Fibroblast of peridontal ligament (primary cell): Measurements from ENCODE around the gene ERC2.
"Not testable (repeated sequence)": the region's sequence is repeated elsewhere in the genome, so short reads cannot be mapped to it uniquely, and the experiment has no call there.

Experiments
- DNase-seq: peaks from one replicate; pipeline ENCODE4 v3.0.0-alpha.2; 2010; ENCODE audit errors: extremely low read depth

Gene ERC2

DNA sequence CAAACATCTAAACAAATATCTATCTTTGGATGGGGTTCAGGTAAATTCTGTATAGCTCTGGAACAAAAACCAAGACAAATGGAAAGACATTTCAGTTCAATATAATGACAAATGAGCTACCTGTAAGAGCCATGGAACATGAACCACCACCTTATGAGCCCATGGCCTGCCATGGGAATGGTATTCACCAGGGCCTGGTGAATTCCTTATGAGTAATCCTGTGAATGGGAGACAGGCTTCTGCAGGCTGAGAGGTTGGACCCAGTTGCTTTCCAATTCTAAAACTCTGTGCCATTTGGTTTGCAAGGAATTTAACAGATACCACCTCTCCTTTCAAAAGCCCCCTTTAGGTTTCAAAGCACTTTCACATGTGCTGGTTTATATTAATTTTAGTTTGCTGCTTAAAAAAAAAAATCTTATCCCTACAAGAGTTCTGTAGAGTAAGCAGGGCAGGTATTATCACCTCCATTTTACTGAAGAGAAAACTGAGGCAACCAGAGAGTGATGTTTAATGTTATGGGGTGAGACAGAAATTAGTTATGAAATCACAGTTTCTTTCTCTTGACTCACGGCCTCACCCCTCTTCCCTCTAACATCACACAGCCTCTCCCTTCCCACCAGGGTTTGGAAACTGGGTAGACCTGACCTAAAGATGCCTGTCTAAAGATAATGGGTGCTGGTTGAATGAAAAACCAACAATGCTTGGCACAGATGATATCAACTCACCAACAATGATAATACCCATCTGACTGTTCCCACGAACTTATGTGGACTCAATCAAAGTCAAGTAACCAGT is 583.6 kb downstream of the ERC2 start:
- DNase-seq = no peak

GRCh38 chr3:55884066-55884465 is 584.2 kb downstream of the ERC2 start:
- no peak for DNase-seq

GRCh38 chr3:55882006-55882405 is 586.3 kb downstream of the ERC2 start:
- DNase-seq = no peak

DNA sequence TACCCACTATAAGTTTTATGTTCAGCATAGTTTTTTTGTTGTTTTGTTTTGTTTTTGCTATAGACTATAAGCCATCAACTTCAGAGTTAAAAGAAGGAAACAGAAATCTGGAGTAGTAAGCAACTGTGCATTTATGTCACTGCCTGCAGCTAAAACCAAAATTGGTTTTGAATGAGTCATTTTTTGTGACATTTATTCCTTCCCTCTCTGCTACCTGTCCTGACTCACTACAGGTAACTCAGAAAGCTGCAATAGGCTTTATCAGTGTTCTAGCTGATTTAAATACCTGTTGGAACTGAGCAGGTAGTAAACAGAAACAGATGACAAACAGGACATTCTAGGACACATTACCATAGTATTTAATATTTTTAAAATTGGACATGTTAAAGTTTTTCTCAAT is 587.9 kb downstream of the ERC2 start:
- no peak for DNase-seq

DNA sequence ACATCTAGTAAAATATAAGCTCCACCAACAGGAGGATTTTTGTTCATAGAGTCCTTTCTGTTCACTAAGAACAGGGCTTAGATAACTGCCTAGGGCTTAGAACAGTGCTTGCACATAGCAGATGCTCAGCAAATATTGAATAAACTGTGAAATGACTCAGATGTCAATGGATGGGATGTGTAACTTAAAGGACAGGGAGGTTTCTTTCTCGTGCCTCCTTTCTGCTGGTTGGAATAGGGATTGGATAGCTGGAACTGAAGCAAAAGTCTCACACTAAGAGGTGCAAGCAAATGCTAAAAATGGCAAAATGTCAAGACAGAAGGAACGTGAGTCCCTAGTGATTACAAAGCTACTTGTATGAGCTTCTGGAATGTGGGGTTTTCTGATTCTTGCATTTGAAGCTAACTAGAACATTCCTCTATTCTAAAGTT is 588.4 kb downstream of the ERC2 start:
- DNase-seq = peak; percentile 24

DNA sequence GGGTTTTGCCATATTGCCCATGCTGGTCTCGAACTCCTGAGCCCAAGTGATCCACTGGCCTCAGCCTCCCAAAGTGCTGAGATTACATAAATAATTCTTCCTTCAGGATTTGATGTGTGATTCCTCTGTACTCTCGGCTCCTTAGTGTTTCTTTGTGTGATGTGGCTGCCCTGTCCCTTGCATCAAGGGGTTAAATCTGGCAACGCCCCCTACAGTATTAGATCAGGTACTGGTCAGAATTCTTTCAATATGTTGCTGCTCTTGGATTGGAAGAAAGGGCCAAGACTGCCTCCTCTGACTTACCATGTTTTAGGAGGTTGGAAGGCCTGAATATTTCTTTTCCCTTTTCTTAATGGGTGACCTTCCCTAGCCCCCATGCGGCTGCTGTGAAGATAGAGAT is 590.6 kb downstream of the ERC2 start:
- no peak for DNase-seq

GRCh38 chr3:55876560-55876959 is 591.7 kb downstream of the ERC2 start:
- DNase-seq = no peak

- DNase-seq = peak; percentile 8
These were observed 593.2 kb downstream of the ERC2 start for GRCh38 chr3:55875113-55875512.

DNA sequence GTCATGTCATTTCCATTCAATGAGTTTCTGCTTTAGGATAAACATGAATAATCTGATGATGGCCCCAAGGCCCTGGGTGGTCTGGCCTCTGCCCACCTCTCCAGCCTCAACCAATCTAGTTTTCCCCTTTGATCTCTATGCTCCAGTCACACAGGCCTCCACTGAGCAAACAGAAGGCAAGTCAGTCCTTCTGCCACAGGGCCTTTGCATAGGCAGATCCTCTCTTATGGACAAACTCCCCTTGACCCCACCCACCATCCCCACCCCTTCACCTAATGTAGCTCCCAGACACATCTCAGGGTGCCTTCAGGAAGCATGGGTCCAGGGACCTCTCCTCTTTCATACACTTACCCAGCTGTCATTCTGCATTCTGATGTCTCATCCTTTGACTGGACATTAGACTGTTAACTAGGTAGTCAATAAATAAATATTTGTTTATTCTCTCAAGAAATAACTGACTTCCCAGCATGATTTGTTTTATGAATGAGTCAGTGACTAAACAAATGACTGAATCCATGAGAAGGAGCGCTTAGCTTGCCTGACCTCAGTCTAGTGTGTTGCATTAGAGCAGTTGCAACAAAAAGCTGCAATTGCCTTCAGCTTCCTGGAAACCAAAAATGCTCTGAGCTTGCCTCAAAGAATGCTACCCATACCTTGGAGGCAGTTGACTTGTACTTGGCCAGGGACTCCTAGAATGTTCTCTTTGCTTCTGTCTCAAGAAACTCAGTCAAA is 594.6 kb downstream of the ERC2 start:
- peak; percentile 20 for DNase-seq

GRCh38 chr3:55870594-55870993 is 597.7 kb downstream of the ERC2 start:
- DNase-seq = no peak

DNA sequence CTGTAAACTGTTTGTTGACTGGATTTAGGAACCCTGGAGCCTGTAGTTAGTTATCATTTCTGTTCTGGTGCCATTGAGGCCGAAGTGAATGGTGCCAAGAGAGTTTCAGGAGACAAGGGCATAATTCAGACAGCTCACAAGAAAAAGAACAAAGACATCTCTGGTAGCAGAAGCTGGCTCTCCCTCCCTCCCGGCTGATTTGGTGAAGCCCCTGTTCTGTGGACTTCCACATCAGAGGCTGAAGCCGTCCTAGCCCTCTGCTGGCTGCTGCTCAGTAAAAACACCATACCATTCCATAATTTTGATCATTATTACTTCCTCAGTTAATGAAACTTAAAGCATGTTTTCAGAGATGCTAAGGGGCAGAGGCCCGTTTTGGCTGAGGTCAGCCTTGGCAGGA is 599.9 kb downstream of the ERC2 start:
- DNase-seq = no peak

DNA sequence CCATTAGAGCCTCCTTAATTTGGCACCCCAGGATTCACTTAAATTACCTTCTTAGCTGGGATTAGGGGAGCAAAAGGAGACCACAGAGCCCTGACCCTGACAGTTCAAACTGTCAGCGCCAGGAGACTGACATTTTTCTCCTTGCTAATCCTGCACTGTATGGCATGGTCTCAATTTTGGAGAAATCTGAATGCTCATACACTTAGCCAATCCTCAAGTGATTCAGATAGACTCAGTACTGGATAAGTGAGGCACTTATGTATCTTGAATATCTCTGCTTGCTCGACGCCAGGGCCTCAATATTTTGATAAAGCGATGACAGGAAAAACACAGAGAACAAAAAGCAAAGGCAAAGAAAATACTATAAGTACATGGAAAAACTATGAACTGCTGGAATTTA is 605.2 kb downstream of the ERC2 start:
- no peak for DNase-seq

DNA sequence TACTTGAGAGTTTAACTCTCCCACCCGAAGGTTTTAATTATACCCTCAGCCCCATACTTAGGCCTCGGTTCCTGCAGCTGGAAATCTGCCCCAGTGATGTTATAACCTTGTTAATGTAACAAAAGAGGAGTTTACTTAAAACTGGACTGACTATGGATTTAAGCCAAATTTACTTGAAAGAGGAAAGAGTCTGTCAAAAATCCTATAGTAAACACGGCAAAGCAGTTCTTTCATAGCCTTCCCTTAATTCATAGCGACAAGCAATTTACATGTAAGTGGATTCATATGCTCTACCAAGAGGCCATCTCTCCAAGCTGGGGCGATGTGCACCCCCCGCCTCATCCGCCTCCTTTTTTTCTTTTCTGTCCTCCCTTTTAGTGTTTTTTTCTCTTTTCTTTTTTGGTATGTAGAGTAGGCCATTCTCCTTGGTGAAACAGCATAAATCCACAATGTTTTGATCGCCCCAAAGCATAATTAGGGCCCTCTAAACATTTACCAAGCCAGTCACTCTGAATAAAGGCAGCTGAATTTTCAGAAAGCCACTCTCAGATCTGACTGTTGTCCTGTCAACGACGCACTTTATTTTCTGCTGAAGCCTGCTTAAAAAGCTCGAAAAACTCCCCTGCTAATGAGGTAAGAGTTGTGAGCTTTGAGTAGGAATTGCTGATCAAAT is 608.1 kb downstream of the ERC2 start:
- peak; percentile 33 for DNase-seq

GRCh38 chr3:55859305-55859704 is 609.0 kb downstream of the ERC2 start:
- peak; percentile 5 for DNase-seq

GRCh38 chr3:55858727-55859126 is 609.5 kb downstream of the ERC2 start:
- DNase-seq = no peak

DNA sequence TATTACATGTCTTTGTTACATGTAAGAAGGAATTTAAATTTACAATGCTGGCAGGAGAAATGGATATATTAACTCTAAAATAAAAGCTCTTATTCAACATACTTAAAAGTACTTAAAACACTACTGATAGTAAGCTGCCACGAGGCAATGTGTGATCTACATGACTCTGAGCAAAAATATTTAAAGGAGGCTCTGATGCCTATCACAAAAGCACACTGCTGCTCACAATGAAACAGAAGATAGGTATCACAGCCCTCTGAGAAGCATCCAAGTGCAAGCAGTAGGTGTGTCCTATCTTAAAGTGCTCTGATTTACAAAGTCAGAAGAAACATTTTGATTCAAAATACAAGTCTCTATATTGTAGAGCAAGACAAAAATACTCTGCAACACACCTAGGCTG is 610.0 kb downstream of the ERC2 start:
- peak; percentile 1 for DNase-seq

DNA sequence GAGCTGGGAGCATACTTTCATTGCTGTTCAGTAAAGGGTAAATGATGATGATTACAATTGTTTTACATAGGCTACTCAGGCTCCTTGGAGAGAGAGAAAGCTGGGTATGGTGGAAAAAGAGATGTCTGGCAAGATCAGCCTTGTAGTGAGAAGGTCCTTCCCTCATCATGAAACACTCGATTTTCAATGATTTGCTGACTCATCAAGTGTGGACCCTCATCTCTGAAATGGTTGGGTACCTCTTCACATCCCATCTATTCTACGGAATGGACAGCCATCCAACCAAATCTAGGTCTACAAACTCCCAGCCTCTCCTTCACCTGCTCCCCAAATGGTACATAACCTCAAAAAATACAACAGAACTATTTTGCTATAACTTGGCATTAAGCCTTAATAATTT is 610.6 kb downstream of the ERC2 start:
- no peak for DNase-seq

DNA sequence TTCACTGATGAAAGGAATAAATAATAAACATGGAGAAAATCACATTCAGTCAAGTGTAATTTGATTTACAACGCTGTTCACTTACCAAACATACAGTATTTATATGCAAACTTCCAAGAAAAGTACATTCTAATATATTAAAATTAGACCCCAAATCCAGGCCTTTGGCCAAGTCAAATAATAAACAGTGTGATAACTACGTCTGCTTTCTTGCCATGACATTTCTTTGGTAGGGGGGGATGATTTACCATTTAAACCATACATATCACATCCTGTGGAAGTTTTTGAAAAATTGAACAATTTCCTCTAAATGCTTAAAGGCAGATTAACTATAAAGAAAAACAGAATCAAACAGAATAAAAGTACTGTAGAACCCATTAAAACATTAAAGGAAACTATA is 613.0 kb downstream of the ERC2 start:
- DNase-seq = no peak

GRCh38 chr3:55854494-55854893 is 613.8 kb downstream of the ERC2 start:
- DNase-seq = no peak

DNA sequence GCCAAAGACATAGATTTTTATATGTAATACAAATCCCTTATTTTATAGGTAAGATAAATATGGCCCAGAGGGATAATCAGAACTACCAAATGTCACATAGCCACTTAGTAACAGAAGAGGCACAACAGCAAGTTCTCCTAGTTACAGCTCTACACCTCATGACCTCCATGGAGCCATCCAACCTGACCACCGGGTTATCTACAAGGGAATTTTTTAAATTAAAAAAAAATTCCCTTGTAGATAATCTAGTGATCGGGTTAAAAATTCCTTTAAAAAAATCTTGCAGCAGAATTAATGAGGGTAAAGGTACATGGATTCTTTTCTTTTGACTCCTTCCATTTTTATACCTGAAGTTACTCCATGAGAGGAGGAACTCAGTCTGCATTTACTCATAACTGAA is 615.9 kb downstream of the ERC2 start:
- DNase-seq = no peak

- DNase-seq = no peak
These were observed 626.1 kb downstream of the ERC2 start for GRCh38 chr3:55842204-55842603.

GRCh38 chr3:55831876-55832275 is 636.4 kb downstream of the ERC2 start:
- not testable (repeated sequence) for DNase-seq

- DNase-seq = no peak
These were observed 639.6 kb downstream of the ERC2 start for GRCh38 chr3:55828712-55829111.
